GM12874 (cell line): ENCODE data around the gene CELA3B.

Experiments used
- TF ChIP-seq, protein P1 (sequence below): IDR thresholded peaks from 2 replicates; pipeline ENCODE4 v1.5.1; 2011; ENCODE audit warnings: low read depth, mild to moderate bottlenecking, control low read depth, low read length, moderate library complexity; ENCODE audit not compliant: insufficient read depth

The CELA3B gene

DNA sequence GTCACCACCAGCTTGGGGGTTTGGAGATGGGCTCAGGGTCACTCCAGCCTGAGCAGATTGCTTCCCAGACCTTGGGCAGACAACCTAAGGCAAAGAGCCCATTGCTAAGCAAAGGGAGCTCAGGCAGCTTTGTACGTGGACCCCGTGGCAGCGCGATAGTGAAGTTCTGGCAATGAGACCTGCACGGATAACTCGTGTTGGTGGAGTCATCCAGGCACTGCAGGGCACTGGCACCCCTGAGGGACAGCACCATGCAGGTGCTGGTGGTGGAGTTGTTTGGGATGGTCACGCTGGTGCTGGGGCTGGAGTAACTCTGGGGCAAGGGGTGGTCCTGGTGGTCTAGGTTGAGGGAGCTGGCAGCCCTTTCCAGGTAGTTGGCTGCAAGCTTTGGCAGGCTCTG lies 26.1 kb upstream of the CELA3B start:
- TF ChIP-seq, protein P1, sequence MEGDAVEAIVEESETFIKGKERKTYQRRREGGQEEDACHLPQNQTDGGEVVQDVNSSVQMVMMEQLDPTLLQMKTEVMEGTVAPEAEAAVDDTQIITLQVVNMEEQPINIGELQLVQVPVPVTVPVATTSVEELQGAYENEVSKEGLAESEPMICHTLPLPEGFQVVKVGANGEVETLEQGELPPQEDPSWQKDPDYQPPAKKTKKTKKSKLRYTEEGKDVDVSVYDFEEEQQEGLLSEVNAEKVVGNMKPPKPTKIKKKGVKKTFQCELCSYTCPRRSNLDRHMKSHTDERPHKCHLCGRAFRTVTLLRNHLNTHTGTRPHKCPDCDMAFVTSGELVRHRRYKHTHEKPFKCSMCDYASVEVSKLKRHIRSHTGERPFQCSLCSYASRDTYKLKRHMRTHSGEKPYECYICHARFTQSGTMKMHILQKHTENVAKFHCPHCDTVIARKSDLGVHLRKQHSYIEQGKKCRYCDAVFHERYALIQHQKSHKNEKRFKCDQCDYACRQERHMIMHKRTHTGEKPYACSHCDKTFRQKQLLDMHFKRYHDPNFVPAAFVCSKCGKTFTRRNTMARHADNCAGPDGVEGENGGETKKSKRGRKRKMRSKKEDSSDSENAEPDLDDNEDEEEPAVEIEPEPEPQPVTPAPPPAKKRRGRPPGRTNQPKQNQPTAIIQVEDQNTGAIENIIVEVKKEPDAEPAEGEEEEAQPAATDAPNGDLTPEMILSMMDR = no peak

- TF ChIP-seq, protein P1 = no peak
Observed at GRCh38 chr1:21951226-21951870, 25.5 kb upstream of the CELA3B start.

GRCh38 chr1:21952786-21953520 lies 23.9 kb upstream of the CELA3B start:
- TF ChIP-seq, protein P1 = no peak

- TF ChIP-seq, protein P1 = no peak
Observed at GRCh38 chr1:21955058-21955457, 21.8 kb upstream of the CELA3B start.

- TF ChIP-seq, protein P1 = no peak
Observed at GRCh38 chr1:21955501-21956281, 21.1 kb upstream of the CELA3B start.

- TF ChIP-seq, protein P1 = no peak
Observed at GRCh38 chr1:21956720-21957552, 19.9 kb upstream of the CELA3B start.
